ENCODE results near the gene KLK15.

KLK15 gene

GRCh38 chr19:50780753-50781435 is 52.5 kb downstream of the KLK15 start:
- no peak for TF ChIP-seq GABPA (IDR thresholded peaks at IDR 0.05; ENCODE audit: low read depth)
- TF ChIP-seq CTCF (IDR thresholded peaks at IDR 0.05; ENCODE audit: insufficient read depth, low read length): no peak
- no peak for TF ChIP-seq SPI1 (IDR thresholded peaks at IDR 0.05; ENCODE audit: borderline replicate concordance, low read depth)
- no peak for TF ChIP-seq POLR2AphosphoS5 (IDR thresholded peaks at IDR 0.05; ENCODE audit: low read depth)
- TF ChIP-seq REST (IDR thresholded peaks at IDR 0.05; ENCODE audit: insufficient replicate concordance, low read depth): no peak
- no peak overlapping the region for H3K27ac ChIP-seq (replicated peaks)
- DNase-seq (ENCODE audit: low read depth in 1 of 2, low spot score in 1 of 2): no peak

GRCh38 chr19:50779504-50780457 is 53.6 kb downstream of the KLK15 start:
- Histone ChIP-seq H3K27ac (replicated peaks) (no peak overlapping the region), H3K27me3 (ENCODE audit: insufficient read depth, poor library complexity, severe bottlenecking) (peaks cover 32% of the 10 kb centered on the region), H3K4me3 (replicated peaks; ENCODE audit: insufficient read depth, low read length) (no peak overlapping the region)
- no peak for TF ChIP-seq GABPA (IDR thresholded peaks at IDR 0.05; ENCODE audit: low read depth)
- TF ChIP-seq POLR2AphosphoS5 (IDR thresholded peaks at IDR 0.05; ENCODE audit: low read depth): no peak
- no peak for TF ChIP-seq SPI1 (IDR thresholded peaks at IDR 0.05; ENCODE audit: borderline replicate concordance, low read depth)
- no peak for TF ChIP-seq REST (IDR thresholded peaks at IDR 0.05; ENCODE audit: insufficient replicate concordance, low read depth)
- no peak for TF ChIP-seq CTCF (IDR thresholded peaks at IDR 0.05; ENCODE audit: insufficient read depth, low read length)
- no peak for DNase-seq (ENCODE audit: low read depth in 1 of 2, low spot score in 1 of 2)

More at GRCh38 chr19:50780753-50781435, 52.5 kb downstream of the KLK15 start:
- H3K4me3 ChIP-seq (replicated peaks; ENCODE audit: insufficient read depth, low read length): no peak overlapping the region
- peaks cover 32% of the 10 kb centered on the region for H3K27me3 ChIP-seq (ENCODE audit: insufficient read depth, poor library complexity, severe bottlenecking)

GRCh38 chr19:50778906-50779430 is 54.4 kb downstream of the KLK15 start:
- DNase-seq (ENCODE audit: low read depth in 1 of 2, low spot score in 1 of 2): no peak
- H3K4me3 ChIP-seq (replicated peaks; ENCODE audit: insufficient read depth, low read length): no peak overlapping the region
- no peak overlapping the region for H3K27ac ChIP-seq (replicated peaks)
- no peak for TF ChIP-seq SPI1 (IDR thresholded peaks at IDR 0.05; ENCODE audit: borderline replicate concordance, low read depth)
- H3K27me3 ChIP-seq (ENCODE audit: insufficient read depth, poor library complexity, severe bottlenecking): peaks cover 32% of the 10 kb centered on the region

- no peak overlapping the region for H3K27ac ChIP-seq (replicated peaks)
- TF ChIP-seq POLR2AphosphoS5 (IDR thresholded peaks at IDR 0.05; ENCODE audit: low read depth): no peak
- no peak for TF ChIP-seq CTCF (IDR thresholded peaks at IDR 0.05; ENCODE audit: insufficient read depth, low read length)
- no peak for TF ChIP-seq SPI1 (IDR thresholded peaks at IDR 0.05; ENCODE audit: borderline replicate concordance, low read depth)
- H3K4me3 ChIP-seq (replicated peaks; ENCODE audit: insufficient read depth, low read length): no peak overlapping the region
- DNase-seq (ENCODE audit: low read depth in 1 of 2, low spot score in 1 of 2): no peak
- peaks cover 32% of the 10 kb centered on the region for H3K27me3 ChIP-seq (ENCODE audit: insufficient read depth, poor library complexity, severe bottlenecking)
These were observed 55.5 kb downstream of the KLK15 start for GRCh38 chr19:50777830-50778303.
